Muscle of leg (tissue), 11 donors: Measurements from ENCODE around the gene LEMD3. TPM values are rescaled to one million over a fixed set of nuclear protein-coding genes. Genes with fewer than 3 reads are reported as not detected.

Experiments
- DNase-seq: peaks from one replicate; pipeline ENCODE4 v3.0.0; 2013
- H3K27ac ChIP-seq: one replicate; pipeline ENCODE4 v1.5.1; 2013; ENCODE audit warnings: mild to moderate bottlenecking, low read length, control low read depth
- H3K27me3 ChIP-seq: one replicate; pipeline ENCODE4 v1.6.1; 2013; ENCODE audit warnings: low read length; ENCODE audit not compliant: control insufficient read depth, insufficient read depth
- H3K36me3 ChIP-seq: one replicate; pipeline ENCODE4 v1.6.1; 2013; ENCODE audit warnings: low read length; ENCODE audit not compliant: control insufficient read depth, insufficient read depth
- H3K4me1 ChIP-seq: one replicate; pipeline ENCODE4 v1.6.1; 2013; ENCODE audit warnings: low read length; ENCODE audit not compliant: control insufficient read depth, insufficient read depth
- H3K4me3 ChIP-seq: one replicate; pipeline ENCODE4 v1.5.1; 2013; ENCODE audit warnings: low read length, control low read depth
- H3K9me3 ChIP-seq: replicated peaks from 2 replicates; pipeline ENCODE4 v1.6.1; 2013; ENCODE audit warnings: low read depth, low read length; ENCODE audit not compliant: control insufficient read depth
- WGBS: methylation state at CpG from one replicate; pipeline ENCODE4 v1.1.5; 2013; ENCODE audit warnings: missing lambda C conversion rate; ENCODE audit not compliant: insufficient coverage; 5-methylcytosine and 5-hydroxymethylcytosine counted together
- polyA plus RNA-seq, 8 donors: library from polyadenylated mRNA; unstranded; fragments of 120-200 nt; gene quantifications; one replicate each; pipeline versions ENCODE4 v1.2.1 to v1.2.3, GENCODE V29; 2013; ENCODE audit warnings: inconsistent platforms in 1 of 8, low replicate concordance in 1 of 8; ENCODE audit not compliant: insufficient read length in 8 of 8, insufficient read depth in 1 of 8
- total RNA-seq: library from RNA; stranded (reverse); fragments of 120-200 nt; gene quantifications from one replicate; pipeline ENCODE4 v1.2.4, GENCODE V29; 2013

Gene LEMD3
- total and polyA plus RNA-seq, 9 donors, result 16.8 to 22.5 (median 18.9) TPM

GRCh38 chr12:65188179-65188701, 18.9 kb downstream of the LEMD3 start:
- 85% methylated on average over 2 of the region's 3 CpGs for WGBS
- Histone ChIP-seq H3K36me3 (no peaks in the 10 kb centered on the region), H3K4me1 (no peaks in the 10 kb centered on the region), H3K27ac (no peak overlapping the region), H3K27me3 (no peaks in the 10 kb centered on the region), H3K9me3 (no peaks in the 10 kb centered on the region), H3K4me3 (no peak overlapping the region)
- no peak for DNase-seq

- Histone ChIP-seq H3K4me3 (no peak overlapping the region), H3K27me3 (no peaks in the 10 kb centered on the region), H3K27ac (no peak overlapping the region), H3K4me1 (no peaks in the 10 kb centered on the region), H3K9me3 (no peaks in the 10 kb centered on the region), H3K36me3 (no peaks in the 10 kb centered on the region)
- DNase-seq, result no peak
- 100% methylated on average over 2 of the region's 4 CpGs for WGBS
Measured at GRCh38 chr12:65189028-65189718, 19.8 kb downstream of the LEMD3 start.

DNA sequence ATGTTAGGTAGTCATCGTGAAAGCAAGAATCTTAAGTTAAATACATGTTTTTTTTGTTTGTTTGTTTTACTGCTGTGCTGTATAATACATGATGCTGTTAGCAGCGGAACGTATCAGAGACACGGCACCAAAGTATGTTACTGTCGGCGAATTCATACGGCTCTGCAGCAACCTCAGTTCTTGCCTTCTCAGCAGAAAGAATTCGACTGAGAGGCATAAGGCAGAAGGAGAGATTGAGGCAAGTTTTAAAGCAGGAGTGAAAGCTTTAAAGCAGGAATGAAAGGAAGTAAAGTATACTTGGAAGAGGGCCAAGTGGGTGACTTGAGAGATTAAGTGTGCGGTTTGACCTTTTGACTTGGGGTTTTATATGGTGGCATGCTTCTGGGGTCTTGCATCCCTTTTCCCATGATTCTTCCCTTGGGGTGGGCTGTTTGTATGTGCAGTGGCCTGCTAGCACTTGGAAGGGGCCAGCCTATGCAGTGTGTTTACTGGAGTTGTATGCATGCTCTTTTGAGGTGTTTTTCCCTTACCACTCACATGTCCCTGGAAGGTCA, 23.7 kb downstream of the LEMD3 start:
- H3K36me3 ChIP-seq, result no peaks in the 10 kb centered on the region
- H3K27ac ChIP-seq, result no peak overlapping the region
- DNase-seq, result no peak
- peaks cover 5% of the 10 kb centered on the region for H3K9me3 ChIP-seq
- no peak overlapping the region for H3K4me3 ChIP-seq
- 55% methylated on average over 7 of the region's 9 CpGs for WGBS
- H3K4me1 ChIP-seq, result no peaks in the 10 kb centered on the region
- H3K27me3 ChIP-seq, result no peaks in the 10 kb centered on the region

GRCh38 chr12:65194949-65195348, 25.6 kb downstream of the LEMD3 start:
- no peak overlapping the region for H3K4me3 ChIP-seq
- no CpG with 5 or more reads among the region's 4 CpGs for WGBS
- H3K9me3 ChIP-seq, result peaks cover 5% of the 10 kb centered on the region
- no peak for DNase-seq
- H3K4me1 ChIP-seq, result no peaks in the 10 kb centered on the region
- H3K36me3 ChIP-seq, result no peaks in the 10 kb centered on the region
- no peaks in the 10 kb centered on the region for H3K27me3 ChIP-seq
- no peak overlapping the region for H3K27ac ChIP-seq

GRCh38 chr12:65195387-65196055, 26.1 kb downstream of the LEMD3 start:
- no peak for DNase-seq
- H3K36me3 ChIP-seq, result no peaks in the 10 kb centered on the region
- no peak overlapping the region for H3K27ac ChIP-seq
- peaks cover 5% of the 10 kb centered on the region for H3K9me3 ChIP-seq
- WGBS, result no CpG with 5 or more reads among the region's 2 CpGs
- H3K4me3 ChIP-seq, result no peak overlapping the region
- H3K27me3 ChIP-seq, result no peaks in the 10 kb centered on the region
- no peaks in the 10 kb centered on the region for H3K4me1 ChIP-seq

DNA sequence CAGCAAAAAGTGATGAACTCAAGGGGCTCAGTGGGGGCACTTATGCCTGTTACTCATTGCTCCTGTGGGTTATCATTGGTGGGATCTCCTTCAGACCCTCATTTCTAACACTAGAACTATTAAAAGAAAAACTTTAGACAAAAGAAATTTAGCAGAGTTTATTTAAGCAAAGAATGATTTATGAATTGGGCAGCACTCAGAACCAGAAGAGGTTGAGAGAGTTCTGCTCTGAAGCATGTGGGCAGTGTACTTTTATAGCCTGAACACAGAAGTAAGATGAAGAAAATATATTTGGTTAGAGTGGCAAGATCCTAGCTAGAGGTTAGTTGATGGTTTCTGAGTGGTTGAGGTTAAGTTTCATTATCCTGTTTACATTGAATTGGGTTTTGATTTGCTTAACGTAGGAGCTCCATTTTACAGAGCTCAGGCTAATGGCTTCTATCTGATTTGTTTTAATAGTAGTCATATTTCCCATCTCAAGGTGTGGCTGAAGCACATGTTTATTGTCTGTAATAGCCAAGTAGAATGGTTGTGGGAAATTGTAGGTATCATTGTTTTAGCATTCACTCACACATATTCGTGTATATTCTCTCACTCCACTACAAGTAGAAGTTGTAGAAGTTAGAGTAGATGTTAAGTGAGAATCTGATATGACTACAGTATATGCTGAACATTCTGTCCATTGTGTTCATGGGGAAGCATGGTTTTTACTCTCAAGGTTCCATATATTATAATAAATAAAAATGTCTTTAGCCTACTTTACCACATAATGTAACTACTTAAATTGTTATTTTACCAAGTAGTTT, 27.6 kb downstream of the LEMD3 start:
- Histone ChIP-seq H3K36me3 (no peaks in the 10 kb centered on the region), H3K27me3 (no peaks in the 10 kb centered on the region), H3K4me3 (no peak overlapping the region), H3K4me1 (no peaks in the 10 kb centered on the region), H3K9me3 (peaks cover 5% of the 10 kb centered on the region), H3K27ac (no peak overlapping the region)
- no CpG with 5 or more reads among the region's 2 CpGs for WGBS
- DNase-seq, result no peak

- whole genome bisulfite sequencing, result no CpG with 5 or more reads among the region's 2 CpGs
- H3K27me3 ChIP-seq, result no peaks in the 10 kb centered on the region
- no peak overlapping the region for H3K27ac ChIP-seq
- no peak for DNase-seq
- no peak overlapping the region for H3K4me3 ChIP-seq
- no peaks in the 10 kb centered on the region for H3K4me1 ChIP-seq
- no peaks in the 10 kb centered on the region for H3K36me3 ChIP-seq
- peaks cover 5% of the 10 kb centered on the region for H3K9me3 ChIP-seq
Measured at GRCh38 chr12:65199604-65200003, 30.2 kb downstream of the LEMD3 start.

- Histone ChIP-seq H3K4me1 (no peaks in the 10 kb centered on the region), H3K4me3 (no peak overlapping the region), H3K27me3 (no peaks in the 10 kb centered on the region), H3K27ac (no peak overlapping the region), H3K9me3 (peaks cover 5% of the 10 kb centered on the region), H3K36me3 (no peaks in the 10 kb centered on the region)
- no peak for DNase-seq
- WGBS, result 100% methylated on average over 1 of the region's 6 CpGs
Measured at GRCh38 chr12:65200007-65200665, 30.8 kb downstream of the LEMD3 start.

DNA sequence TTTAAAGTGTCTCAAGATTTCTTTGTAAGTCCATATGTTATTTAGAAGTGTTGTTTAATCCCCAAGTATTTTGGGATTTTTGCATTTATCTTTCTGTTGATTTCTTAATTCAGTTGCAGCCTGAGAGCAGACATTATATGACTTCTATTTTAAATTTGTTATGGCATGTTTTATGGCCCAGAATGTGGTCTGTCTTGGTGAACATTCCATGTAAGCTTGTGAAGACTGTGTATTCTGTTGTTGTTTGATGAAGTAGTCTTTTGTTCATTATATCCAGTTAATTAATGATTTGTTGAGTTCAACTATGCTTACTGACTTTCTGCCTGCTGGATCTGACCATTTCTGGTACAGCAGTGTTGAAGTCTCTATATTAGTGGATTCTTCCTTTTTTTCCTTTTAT, 34.0 kb downstream of the LEMD3 start:
- no peak overlapping the region for H3K4me3 ChIP-seq

More for the DNA sequence above, 34.0 kb downstream of the LEMD3 start:
- no peak overlapping the region for H3K27ac ChIP-seq
- no peaks in the 10 kb centered on the region for H3K9me3 ChIP-seq
- H3K27me3 ChIP-seq, result no peaks in the 10 kb centered on the region
- no peaks in the 10 kb centered on the region for H3K4me1 ChIP-seq
- DNase-seq, result no peak
- no peaks in the 10 kb centered on the region for H3K36me3 ChIP-seq
